ENCODE measurements around the gene NEO1. TPM values are rescaled to one million over a fixed set of nuclear protein-coding genes. Genes with fewer than 3 reads are reported as not detected.
A peak's percentile ranks its signal among the peaks of the same experiment; 100 is the strongest.

Gene NEO1
- total RNA-seq, 5 donors from 2014 or later (not counting 1 experiment from before 2014, with no cell fraction given): 5.0 to 16.6 (median 10.2) TPM

DNA sequence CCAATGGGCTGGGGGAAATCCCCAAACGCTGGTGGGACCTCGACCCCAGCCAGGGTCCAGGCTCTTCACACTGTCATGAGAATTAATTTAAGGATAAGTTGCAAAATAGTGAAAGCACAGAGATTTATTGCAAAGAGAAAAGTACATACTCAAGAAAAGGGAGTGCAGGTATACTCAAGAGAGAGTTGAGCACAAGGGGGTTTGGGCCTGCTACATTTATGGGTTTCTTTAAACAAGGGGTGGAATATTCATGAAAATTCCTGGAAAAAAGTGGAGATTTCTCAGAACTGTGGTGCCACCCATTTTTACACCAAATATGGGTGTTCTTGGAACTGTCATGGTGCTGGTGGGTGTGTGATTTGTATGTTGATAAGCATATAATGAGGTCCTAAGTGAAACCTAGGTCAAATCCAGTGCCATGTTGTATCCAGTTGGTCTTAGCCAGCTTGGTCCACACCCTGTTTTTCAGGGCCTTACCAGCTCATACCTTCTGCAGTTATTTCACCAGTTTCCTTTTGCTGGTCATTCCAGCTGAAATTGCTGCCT lies 32.6 kb upstream of the NEO1 start:
- no peaks in the 10 kb centered on the region for H3K9me3 ChIP-seq
- no peaks in the 10 kb centered on the region for H3K36me3 ChIP-seq (ENCODE audit: control insufficient read depth in 2 of 2, extremely low read depth in 1 of 2, insufficient read depth in 1 of 2, low read length in 1 of 2)
- Mint-ChIP-seq H3K27me3 (peaks cover 21 to 35% of the 10 kb centered on the region in 2 donors), H3K27ac (peak overlapping the region in 1 of 2 donors; percentile 41), H3K4me1 (peaks cover 0 to 4% (median 0%) of the 10 kb centered on the region in 3 donors), H3K9me3 (no peaks in the 10 kb centered on the region), H3K36me3 (no peaks in the 10 kb centered on the region), H3K4me3 (no peak overlapping the region)
- POLR2A ChIA-PET: no interaction called here
- no peak overlapping the region for H3K4me3 ChIP-seq (ENCODE audit: control insufficient read depth in 1 of 2, extremely low read depth in 1 of 2, low read length in 1 of 2)
- peaks cover 0 to 16% of the 10 kb centered on the region in 2 experiments for H3K27me3 ChIP-seq (replicated peaks in 1 of 2; ENCODE audit: control insufficient read depth in 2 of 2, extremely low read depth in 1 of 2, insufficient read depth in 2 of 2, low read length in 1 of 2)
- DNase-seq (no peak), ATAC-seq (replicated peaks in 1 of 4) (no peak)
- H3K27ac ChIP-seq (ENCODE audit: low read length): no peak overlapping the region
- CTCF ChIA-PET: no interaction called here
- WGBS (ENCODE audit: insufficient coverage): 60% methylated on average over 2 of the region's 2 CpGs
- H3K4me1 ChIP-seq (ENCODE audit: control insufficient read depth in 1 of 2, extremely low read depth in 1 of 2, insufficient read depth in 2 of 2, low read length in 2 of 2): no peaks in the 10 kb centered on the region

DNA sequence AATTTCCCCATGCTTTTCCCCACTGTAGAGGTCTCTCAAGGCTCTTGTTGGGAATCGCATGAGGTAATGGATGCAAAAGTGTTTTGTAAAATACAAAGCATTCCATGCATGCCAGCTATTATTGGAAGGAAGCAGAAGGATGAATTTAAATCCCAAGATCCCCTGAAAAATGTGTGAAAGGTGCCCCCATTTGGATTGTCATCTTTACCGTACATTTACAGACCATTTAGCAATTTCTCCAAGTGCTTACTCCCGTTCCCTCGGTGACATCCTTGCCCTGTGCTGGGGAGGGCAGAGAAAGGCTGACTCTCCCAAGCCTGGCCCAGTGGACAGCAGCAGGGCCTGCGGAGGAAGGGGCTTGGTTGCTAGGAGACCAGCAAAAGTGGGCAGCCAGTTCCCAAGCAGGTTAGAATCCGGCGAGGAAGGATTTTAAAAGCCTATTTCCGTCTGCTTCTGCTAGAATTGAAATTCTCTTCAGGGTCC lies 31.1 kb upstream of the NEO1 start:
- ATAC-seq (replicated peaks in 1 of 4) (no peak), DNase-seq (no peak)
- Mint-ChIP-seq H3K27me3 (peaks cover 28 to 42% of the 10 kb centered on the region in 2 donors), H3K4me3 (no peak overlapping the region), H3K36me3 (no peaks in the 10 kb centered on the region), H3K9me3 (no peaks in the 10 kb centered on the region), H3K4me1 (no peaks in the 10 kb centered on the region), H3K27ac (no peak overlapping the region)
- WGBS (ENCODE audit: insufficient coverage): 25% methylated on average over 6 of the region's 8 CpGs
- Histone ChIP-seq H3K4me1 (ENCODE audit: control insufficient read depth in 1 of 2, extremely low read depth in 1 of 2, insufficient read depth in 2 of 2, low read length in 2 of 2) (no peaks in the 10 kb centered on the region), H3K4me3 (ENCODE audit: control insufficient read depth in 1 of 2, extremely low read depth in 1 of 2, low read length in 1 of 2) (no peak overlapping the region), H3K9me3 (no peaks in the 10 kb centered on the region), H3K27me3 (replicated peaks in 1 of 2; ENCODE audit: control insufficient read depth in 2 of 2, extremely low read depth in 1 of 2, insufficient read depth in 2 of 2, low read length in 1 of 2) (peaks cover 0 to 16% of the 10 kb centered on the region in 2 experiments), H3K36me3 (ENCODE audit: control insufficient read depth in 2 of 2, extremely low read depth in 1 of 2, insufficient read depth in 1 of 2, low read length in 1 of 2) (no peaks in the 10 kb centered on the region), H3K27ac (ENCODE audit: low read length) (no peak overlapping the region)
- ChIA-PET POLR2A (no interaction called here), CTCF (no interaction called here)

GRCh38 chr15:73022161-73022560 lies 30.1 kb upstream of the NEO1 start:
- no peak overlapping the region for H3K4me3 ChIP-seq (ENCODE audit: control insufficient read depth in 1 of 2, extremely low read depth in 1 of 2, low read length in 1 of 2)
- no peaks in the 10 kb centered on the region for H3K4me1 ChIP-seq (ENCODE audit: control insufficient read depth in 1 of 2, extremely low read depth in 1 of 2, insufficient read depth in 2 of 2, low read length in 2 of 2)
- H3K27ac ChIP-seq (ENCODE audit: low read length): no peak overlapping the region
- Mint-ChIP-seq H3K36me3 (no peaks in the 10 kb centered on the region), H3K27ac (no peak overlapping the region), H3K9me3 (no peaks in the 10 kb centered on the region), H3K4me1 (no peaks in the 10 kb centered on the region), H3K27me3 (peaks cover 34 to 48% of the 10 kb centered on the region in 2 donors), H3K4me3 (no peak overlapping the region)
- no peaks in the 10 kb centered on the region for H3K9me3 ChIP-seq
- peaks cover 0 to 23% of the 10 kb centered on the region in 2 experiments for H3K27me3 ChIP-seq (replicated peaks in 1 of 2; ENCODE audit: control insufficient read depth in 2 of 2, extremely low read depth in 1 of 2, insufficient read depth in 2 of 2, low read length in 1 of 2)
- DNase-seq (no peak), ATAC-seq (replicated peaks in 1 of 4) (no peak)
- ChIA-PET POLR2A (no interaction called here), CTCF (interaction anchor here in 1 of 2 donors (0.6 kb wide), 1 partner anchor 258 kb away, joined by 4 read pairs; no protein-coding TSS in a partner anchor)
- 88% methylated on average over 4 of the region's 5 CpGs for WGBS (ENCODE audit: insufficient coverage)
- H3K36me3 ChIP-seq (ENCODE audit: control insufficient read depth in 2 of 2, extremely low read depth in 1 of 2, insufficient read depth in 1 of 2, low read length in 1 of 2): no peaks in the 10 kb centered on the region

DNA sequence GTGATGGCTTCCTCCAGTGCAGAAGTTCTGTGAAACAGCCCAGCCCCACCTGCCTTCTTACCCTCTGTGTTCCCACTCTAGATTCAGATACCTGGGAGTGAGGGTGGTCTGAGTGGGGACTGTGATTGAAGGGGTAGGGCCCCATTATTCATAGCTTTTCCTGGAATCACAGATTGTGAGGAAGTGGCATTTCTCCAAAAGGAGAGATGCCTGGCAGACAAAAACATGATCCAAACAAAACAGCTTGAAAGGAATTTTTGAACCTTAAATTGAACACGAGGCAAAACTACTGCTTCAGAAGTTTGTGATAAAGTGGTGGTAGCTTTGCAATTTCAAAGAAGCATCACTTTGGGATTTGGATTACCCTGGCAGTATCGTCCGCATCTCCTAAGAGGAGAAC lies 29.2 kb upstream of the NEO1 start:
- H3K27me3 Mint-ChIP-seq: peaks cover 39 to 57% of the 10 kb centered on the region in 2 donors

DNA sequence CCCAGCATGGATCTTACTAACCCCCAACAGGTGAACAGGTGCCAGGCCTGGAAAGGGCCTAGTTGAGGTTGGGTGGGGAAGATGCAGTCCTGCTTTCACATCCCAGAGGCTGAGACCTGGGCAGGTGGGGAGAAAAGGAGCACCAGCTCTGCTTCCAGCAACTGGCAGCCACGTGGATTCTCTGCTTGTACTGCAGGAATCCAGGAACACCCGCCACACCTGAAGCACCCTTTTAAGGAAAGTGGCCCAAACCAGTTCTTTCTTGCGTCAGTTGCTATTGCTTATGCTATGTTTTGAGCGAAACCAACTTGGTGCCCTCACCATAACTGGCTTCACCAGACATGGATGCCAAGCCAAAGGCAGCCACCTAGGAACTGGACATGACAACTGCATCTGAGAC lies 28.1 kb upstream of the NEO1 start:
- H3K27me3 Mint-ChIP-seq: peaks cover 37 to 55% of the 10 kb centered on the region in 2 donors
- H3K27ac Mint-ChIP-seq: no peak overlapping the region
- H3K4me1 Mint-ChIP-seq: no peaks in the 10 kb centered on the region
- no peaks in the 10 kb centered on the region for H3K9me3 ChIP-seq
- WGBS (ENCODE audit: insufficient coverage): 85% methylated on average over 4 of the region's 4 CpGs
- H3K4me3 Mint-ChIP-seq: no peak overlapping the region
- peaks cover 4 to 23% of the 10 kb centered on the region in 2 experiments for H3K27me3 ChIP-seq (replicated peaks in 1 of 2; ENCODE audit: control insufficient read depth in 2 of 2, extremely low read depth in 1 of 2, insufficient read depth in 2 of 2, low read length in 1 of 2)
- ATAC-seq (replicated peaks in 1 of 4) (no peak), DNase-seq (no peak)
- H3K36me3 Mint-ChIP-seq: no peaks in the 10 kb centered on the region
- no peak overlapping the region for H3K27ac ChIP-seq (ENCODE audit: low read length)
- H3K9me3 Mint-ChIP-seq: no peaks in the 10 kb centered on the region
- POLR2A ChIA-PET: no interaction called here
- no peak overlapping the region for H3K4me3 ChIP-seq (ENCODE audit: control insufficient read depth in 1 of 2, extremely low read depth in 1 of 2, low read length in 1 of 2)
- H3K36me3 ChIP-seq (ENCODE audit: control insufficient read depth in 2 of 2, extremely low read depth in 1 of 2, insufficient read depth in 1 of 2, low read length in 1 of 2): no peaks in the 10 kb centered on the region
- CTCF ChIA-PET: no interaction called here
- H3K4me1 ChIP-seq (ENCODE audit: control insufficient read depth in 1 of 2, extremely low read depth in 1 of 2, insufficient read depth in 2 of 2, low read length in 2 of 2): no peaks in the 10 kb centered on the region

More for the DNA sequence above, 29.2 kb upstream of the NEO1 start:
- Histone ChIP-seq H3K9me3 (no peaks in the 10 kb centered on the region), H3K4me3 (ENCODE audit: control insufficient read depth in 1 of 2, extremely low read depth in 1 of 2, low read length in 1 of 2) (no peak overlapping the region), H3K27me3 (replicated peaks in 1 of 2; ENCODE audit: control insufficient read depth in 2 of 2, extremely low read depth in 1 of 2, insufficient read depth in 2 of 2, low read length in 1 of 2) (peaks cover 1 to 24% of the 10 kb centered on the region in 2 experiments), H3K36me3 (ENCODE audit: control insufficient read depth in 2 of 2, extremely low read depth in 1 of 2, insufficient read depth in 1 of 2, low read length in 1 of 2) (no peaks in the 10 kb centered on the region), H3K4me1 (ENCODE audit: control insufficient read depth in 1 of 2, extremely low read depth in 1 of 2, insufficient read depth in 2 of 2, low read length in 2 of 2) (no peaks in the 10 kb centered on the region), H3K27ac (ENCODE audit: low read length) (no peak overlapping the region)
- no peak overlapping the region for H3K27ac Mint-ChIP-seq
- H3K9me3 Mint-ChIP-seq: no peaks in the 10 kb centered on the region
- ChIA-PET POLR2A (no interaction called here), CTCF (no interaction called here)
- H3K4me3 Mint-ChIP-seq: no peak overlapping the region
- no peaks in the 10 kb centered on the region for H3K4me1 Mint-ChIP-seq
- 100% methylated on average over 2 of the region's 3 CpGs for WGBS (ENCODE audit: insufficient coverage)
- ATAC-seq (replicated peaks in 1 of 4) (no peak), DNase-seq (no peak)
- H3K36me3 Mint-ChIP-seq: no peaks in the 10 kb centered on the region

- H3K27ac Mint-ChIP-seq: no peak overlapping the region
- POLR2A ChIA-PET: no interaction called here
- no peaks in the 10 kb centered on the region for H3K4me1 ChIP-seq (ENCODE audit: control insufficient read depth in 1 of 2, extremely low read depth in 1 of 2, insufficient read depth in 2 of 2, low read length in 2 of 2)
- no peaks in the 10 kb centered on the region for H3K4me1 Mint-ChIP-seq
- no peak for DNase-seq
- H3K27me3 Mint-ChIP-seq: peaks cover 30 to 44% of the 10 kb centered on the region in 2 donors
- WGBS (ENCODE audit: insufficient coverage): 72% methylated on average over 2 of the region's 4 CpGs
- H3K9me3 ChIP-seq: no peaks in the 10 kb centered on the region
- H3K4me3 ChIP-seq (ENCODE audit: control insufficient read depth in 1 of 2, extremely low read depth in 1 of 2, low read length in 1 of 2): no peak overlapping the region
- H3K9me3 Mint-ChIP-seq: no peaks in the 10 kb centered on the region
- H3K4me3 Mint-ChIP-seq: no peak overlapping the region
- no peaks in the 10 kb centered on the region for H3K36me3 ChIP-seq (ENCODE audit: control insufficient read depth in 2 of 2, extremely low read depth in 1 of 2, insufficient read depth in 1 of 2, low read length in 1 of 2)
- CTCF ChIA-PET: no interaction called here
- no peaks in the 10 kb centered on the region for H3K36me3 Mint-ChIP-seq
- peaks cover 9 to 17% of the 10 kb centered on the region in 2 experiments for H3K27me3 ChIP-seq (replicated peaks in 1 of 2; ENCODE audit: control insufficient read depth in 2 of 2, extremely low read depth in 1 of 2, insufficient read depth in 2 of 2, low read length in 1 of 2)
- no peak for ATAC-seq (replicated peaks in 1 of 4)
- no peak overlapping the region for H3K27ac ChIP-seq (ENCODE audit: low read length)
These were observed 25.7 kb upstream of the NEO1 start for GRCh38 chr15:73026511-73027054.
